Head of caudate nucleus (tissue), 42 donors: ENCODE data around the gene PRR5L.
A peak's percentile ranks its signal among the peaks of the same experiment; 100 is the strongest.

Experiments
- DNase-seq, 42 donors: peaks; one replicate each; pipeline versions ENCODE4 v3.0.0 to v3.0.0-alpha.2; 2020 to 2021; ENCODE audit warnings: mixed read lengths in 7 of 42
- intact Hi-C: fragments of 100-400 bp; cut with DNase I; formaldehyde crosslinking; loops from one replicate; pipeline ENCODE4 v1.15.0; 2022

PRR5L gene

GRCh38 chr11:36347384-36347906 is 51.4 kb downstream of the PRR5L start:
- no peak for DNase-seq
- intact Hi-C loops: no loop called here

DNA sequence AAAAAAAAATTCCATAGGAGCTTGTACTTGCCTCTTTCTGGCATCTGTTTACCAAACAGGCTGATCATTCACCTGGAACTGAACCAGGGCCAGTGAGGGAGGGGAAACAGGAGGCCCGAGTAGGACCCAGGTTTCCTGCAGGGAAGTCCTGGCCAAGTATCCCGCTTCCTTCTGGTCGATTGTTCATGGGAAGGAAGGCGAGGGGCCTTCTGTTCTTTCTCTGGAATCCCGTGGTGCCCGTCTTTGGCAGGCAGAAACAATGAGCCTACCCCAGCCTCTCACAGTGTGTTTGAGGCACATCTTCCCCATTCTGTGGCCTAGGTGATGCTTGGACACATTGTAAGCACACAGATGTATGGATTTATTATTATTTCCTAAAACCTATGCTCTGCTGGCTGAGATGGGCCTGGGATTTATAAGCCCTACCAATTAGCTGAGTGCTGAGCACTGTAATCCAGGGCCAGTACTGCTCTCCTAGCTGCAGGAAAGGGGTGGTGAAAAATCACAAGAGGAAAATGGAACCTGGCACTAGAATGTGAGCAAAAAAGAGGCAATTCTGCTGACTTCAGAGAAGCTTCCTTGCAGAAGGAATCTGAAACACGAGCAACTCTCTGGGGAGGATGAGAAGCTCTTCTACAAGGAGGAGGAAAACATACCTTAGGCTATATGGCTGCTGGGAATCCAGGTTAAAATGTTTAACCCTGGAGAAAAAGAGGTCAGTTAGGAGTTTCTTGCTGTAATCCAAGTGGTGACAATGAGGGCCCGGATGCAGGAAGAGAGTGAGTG is 53.5 kb downstream of the PRR5L start:
- intact Hi-C loops: no loop called here

GRCh38 chr11:36350137-36350513 is 54.0 kb downstream of the PRR5L start:
- no peak for DNase-seq
- intact Hi-C loops: no loop called here

More for the DNA sequence above, 53.5 kb downstream of the PRR5L start:
- DNase-seq: no peak

DNA sequence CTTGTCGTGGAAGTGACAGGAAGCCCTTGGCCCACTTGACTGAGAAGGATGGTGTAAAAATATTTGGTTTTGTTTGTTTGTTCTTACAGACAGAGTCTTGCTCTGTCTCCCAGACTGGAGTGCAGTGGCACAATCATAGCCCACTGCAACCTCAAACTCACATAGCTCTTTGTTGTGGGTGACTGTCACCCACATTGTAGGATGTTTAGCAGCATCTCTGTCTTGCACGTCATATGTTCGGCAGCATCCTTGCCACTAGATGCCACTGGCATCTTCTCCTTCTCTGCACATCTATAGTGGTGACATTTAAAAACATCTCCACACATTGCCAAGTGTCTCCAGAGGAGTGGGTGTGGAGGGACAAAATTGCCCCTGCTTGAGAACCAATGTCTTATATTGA is 56.8 kb downstream of the PRR5L start:
- DNase-seq: peak in 3 of 42 donors; percentile 31 to 54 (median 32)
- intact Hi-C loops: no loop called here

DNA sequence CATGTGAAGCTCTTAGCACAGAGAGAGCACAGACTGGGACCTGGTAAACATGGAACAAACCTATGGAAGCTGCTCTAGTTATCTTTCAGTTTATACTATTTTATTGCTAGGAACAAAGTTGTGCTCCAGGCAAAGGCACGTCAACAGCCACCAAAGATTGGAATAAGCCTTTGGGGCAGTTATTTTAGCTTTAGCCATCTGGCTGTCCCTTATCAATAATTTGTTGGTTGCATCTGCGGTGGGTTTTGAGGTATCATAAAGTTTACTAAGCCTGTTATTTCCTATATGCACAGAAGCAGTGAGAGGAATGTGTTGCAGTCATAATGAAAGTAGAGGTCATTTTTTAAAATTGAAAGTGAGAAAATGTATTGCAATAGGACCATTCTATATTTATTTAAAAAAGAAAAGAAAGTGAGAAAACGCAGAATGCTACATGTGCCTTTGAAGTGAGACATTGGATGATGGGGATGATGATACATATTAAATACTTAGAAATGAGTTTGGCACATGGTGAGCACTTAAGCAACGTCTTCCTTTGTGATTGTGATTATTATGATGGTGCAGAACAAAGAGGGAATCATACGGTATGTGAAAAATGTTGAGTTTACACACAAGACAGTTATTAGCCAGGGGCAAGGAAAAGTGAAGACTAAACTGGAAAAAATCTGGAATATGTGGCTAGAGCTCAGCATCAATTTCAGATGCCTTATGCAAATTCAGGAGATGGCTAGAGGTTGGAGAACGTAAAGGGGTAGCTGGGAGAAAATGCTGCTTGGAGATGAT is 58.3 kb downstream of the PRR5L start:
- intact Hi-C loops: no loop called here

GRCh38 chr11:36356201-36356600 is 60.1 kb downstream of the PRR5L start:
- DNase-seq: peak in 1 of 42 donors; percentile 43
- intact Hi-C loops: no loop called here

More for the DNA sequence above, 58.3 kb downstream of the PRR5L start:
- no peak for DNase-seq

GRCh38 chr11:36357831-36358230 is 61.7 kb downstream of the PRR5L start:
- DNase-seq: no peak
- intact Hi-C loops: no loop called here

- intact Hi-C loops: no loop called here
- DNase-seq: no peak
Observed at GRCh38 chr11:36358436-36358835, 62.3 kb downstream of the PRR5L start.

DNA sequence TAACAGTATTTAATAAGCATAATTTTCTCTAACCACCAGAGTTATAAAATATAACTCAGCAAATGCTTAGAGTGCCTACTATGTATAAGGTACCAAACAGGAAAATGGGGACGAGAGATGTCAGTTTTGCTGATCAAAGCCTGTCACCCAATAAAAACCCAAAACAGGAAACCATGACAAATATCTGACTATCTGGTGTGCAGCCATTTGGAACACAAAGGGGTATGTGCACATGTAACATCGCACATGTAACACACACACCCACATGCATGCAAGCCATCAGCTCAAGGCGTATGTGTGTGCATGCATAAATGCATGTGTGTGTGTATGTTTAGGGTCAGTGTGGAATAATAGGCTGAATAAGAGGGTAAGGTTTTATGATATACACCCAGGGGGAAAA is 64.2 kb downstream of the PRR5L start:
- intact Hi-C loops: no loop called here
- no peak for DNase-seq

GRCh38 chr11:36360826-36361415 is 64.8 kb downstream of the PRR5L start:
- intact Hi-C loops: no loop called here
- no peak for DNase-seq

- no peak for DNase-seq
- intact Hi-C loops: no loop called here
Observed at GRCh38 chr11:36361472-36361871, 65.4 kb downstream of the PRR5L start.

DNA sequence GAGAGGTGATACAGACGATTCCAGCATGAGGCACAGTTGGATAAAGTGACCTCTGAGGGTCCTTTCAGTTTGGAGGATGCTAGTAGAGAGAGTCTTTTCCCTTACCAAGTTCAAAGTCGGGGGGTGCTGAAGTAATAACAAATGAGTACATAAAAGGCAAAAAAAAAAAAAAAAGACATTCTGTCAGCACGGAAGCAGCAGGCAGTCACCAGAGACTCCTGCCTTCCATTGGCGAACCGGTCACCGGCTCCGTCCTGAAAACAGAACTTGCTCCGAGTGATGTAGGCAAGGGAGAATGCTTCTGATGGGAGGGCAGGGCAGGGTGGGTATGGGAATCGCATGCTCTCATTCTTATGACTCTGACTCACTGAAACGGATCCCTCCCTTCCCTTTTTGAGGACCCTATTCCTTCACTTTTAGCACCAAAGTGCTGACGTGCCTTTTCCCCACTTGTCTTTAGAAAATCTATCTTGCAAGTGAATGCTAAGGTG is 65.9 kb downstream of the PRR5L start:
- no peak for DNase-seq
- intact Hi-C loops: no loop called here

- intact Hi-C loops: no loop called here
- DNase-seq: no peak
Observed at GRCh38 chr11:36362902-36363301, 66.8 kb downstream of the PRR5L start.

DNA sequence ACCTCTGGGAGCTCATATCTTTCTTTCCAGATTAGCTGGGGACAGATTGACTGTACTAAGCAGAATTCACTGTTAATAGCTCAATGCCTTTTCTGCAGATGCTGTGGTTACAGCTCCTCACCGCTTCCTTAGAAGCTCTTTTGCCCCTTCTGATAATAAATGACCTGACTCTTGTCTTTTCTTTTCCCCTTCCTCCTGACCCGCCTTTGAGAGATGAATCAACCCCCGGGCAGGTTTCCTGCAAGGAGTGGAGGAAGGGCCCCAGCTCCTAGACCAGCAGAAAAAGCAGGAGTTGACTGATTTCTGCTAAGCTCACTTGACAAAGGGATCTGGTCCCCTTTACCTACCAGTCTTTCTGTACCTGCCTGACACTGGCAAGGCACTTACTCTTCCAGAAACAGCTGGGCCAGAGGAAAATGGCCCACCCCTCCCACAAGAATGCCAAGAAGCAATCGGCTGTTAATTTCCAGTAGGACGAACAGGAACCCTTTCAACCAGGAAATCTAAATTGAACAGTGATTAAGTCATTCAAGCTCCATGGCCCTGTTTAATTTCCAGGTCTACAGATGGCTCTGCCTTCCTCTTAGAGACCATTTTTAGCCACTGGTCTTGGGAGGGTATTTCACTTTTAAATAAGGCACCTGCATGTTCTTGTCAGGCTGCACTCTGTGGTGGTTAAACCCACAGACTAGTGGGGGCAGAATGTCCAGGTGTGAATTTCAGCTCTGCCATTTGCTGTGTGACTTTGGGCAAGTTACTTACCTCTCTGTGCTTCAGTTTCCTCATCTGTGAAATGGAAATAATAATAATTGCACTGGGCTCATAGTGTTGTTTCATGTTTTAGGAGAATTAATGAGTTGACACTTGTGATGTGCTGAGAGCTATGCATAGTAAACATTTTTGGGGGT is 67.5 kb downstream of the PRR5L start:
- no peak for DNase-seq
- intact Hi-C loops: no loop called here

DNA sequence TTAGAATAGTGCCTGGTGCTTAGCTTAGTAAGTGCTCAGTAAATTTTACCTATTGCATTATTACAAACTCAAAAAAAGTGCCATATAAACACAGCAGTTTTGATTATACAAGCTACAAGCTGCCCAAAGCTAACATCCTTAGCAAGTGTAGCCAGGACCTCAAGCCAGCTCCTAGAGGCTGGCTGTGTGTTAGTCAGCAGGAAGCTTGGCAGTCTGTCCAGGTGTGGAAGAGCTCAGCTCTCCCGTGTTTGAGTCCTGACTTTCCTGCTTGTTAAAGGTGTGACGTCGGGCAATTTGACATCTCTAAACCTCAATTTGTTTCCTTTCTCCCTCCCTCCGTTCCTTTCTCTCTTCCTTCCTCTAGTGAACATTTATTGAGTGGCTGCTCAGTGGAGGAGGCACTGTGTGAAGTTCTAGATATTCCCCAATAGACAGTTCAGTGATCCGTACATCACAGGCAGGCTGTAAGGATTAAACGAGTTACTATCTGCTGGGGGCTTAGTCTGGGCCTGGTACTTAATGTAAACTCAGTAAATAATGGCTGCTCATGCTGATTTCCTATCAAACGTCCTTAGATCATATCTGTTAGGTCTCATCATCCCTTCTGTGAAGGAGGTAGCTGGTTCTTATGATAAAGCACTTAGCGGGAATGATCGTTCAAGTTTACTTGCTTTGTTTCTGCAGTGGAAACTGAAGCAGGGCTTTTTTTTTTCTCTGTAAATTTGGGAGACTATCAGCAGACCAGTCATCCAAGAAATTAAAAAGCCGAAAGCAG is 68.7 kb downstream of the PRR5L start:
- no peak for DNase-seq
- intact Hi-C loops: no loop called here

DNA sequence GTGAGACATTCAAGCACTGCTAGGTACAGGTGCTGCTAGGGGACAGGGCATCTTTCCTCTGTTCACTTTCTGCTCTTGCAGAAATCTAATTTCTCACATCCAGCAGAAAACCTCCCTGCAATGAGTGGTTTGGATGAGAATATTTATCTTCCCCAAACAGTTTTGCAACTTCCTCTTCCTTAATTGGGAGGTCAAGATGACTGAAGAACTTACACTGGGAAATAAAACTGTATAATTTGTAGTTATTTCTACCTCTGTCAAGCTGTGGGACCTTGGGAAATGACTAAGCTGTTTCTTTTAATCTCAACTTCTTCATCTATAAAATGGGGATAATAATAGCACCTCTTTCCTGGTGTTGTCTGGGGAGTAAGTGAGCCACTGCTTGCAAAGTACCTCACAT is 69.8 kb downstream of the PRR5L start:
- DNase-seq: no peak
- intact Hi-C loops: no loop called here

GRCh38 chr11:36367806-36368680 is 72.0 kb downstream of the PRR5L start:
- intact Hi-C loops: no loop called here
- peak in 1 of 42 donors; percentile 14 for DNase-seq
